ENCODE measurements around the gene CHI3L2.

The CHI3L2 gene

DNA sequence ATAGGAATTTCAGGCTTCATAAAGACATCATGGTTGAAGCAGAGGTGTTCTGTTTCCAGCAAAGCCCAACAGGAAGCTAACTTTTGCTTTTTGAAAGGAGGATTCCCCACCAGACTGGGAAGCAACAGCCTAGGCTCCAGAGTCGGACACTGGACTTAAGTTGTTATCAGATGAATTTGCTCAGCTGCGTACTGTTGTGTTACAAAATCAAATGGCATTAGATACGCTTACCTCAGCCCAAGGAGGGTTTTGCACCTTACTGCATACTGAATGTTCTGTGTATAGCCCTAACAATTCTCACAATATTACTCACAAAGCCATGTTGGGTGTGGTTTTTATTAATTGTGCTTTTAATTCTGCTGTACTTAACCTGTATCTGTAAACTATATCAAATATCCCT lies 62.6 kb downstream of the CHI3L2 start:
- no peak for DNase-seq (ENCODE audit: low read depth in 1 of 2, low spot score in 1 of 2)

DNA sequence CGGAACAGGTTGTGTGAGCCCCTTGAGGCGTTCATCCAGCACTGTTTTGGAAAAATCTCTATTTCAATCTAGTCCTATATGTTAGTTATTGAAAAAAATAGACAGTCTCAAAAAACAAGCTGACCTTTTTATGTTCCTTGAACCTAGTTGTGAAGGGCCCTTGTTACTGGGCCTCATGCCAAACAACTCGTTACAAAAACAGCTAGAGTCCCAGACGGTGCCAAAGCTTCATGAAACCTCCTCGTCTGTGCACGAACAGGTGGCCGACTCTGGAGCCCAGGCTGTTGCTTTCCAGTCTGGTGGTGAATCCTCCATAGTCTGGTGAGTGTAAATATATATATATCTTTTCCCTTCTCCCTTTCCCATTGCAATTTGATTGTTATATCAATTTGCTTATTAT lies 63.1 kb downstream of the CHI3L2 start, which contains the start of gene CHIA:
TSS of gene CHIA (plus strand) at position 222 of the 400 bp plus-strand sequence. CDS start 19,617 bp downstream, outside the sequence.
- DNase-seq (ENCODE audit: low read depth in 1 of 2, low spot score in 1 of 2), result no peak

All from activated T-helper 1 cell treated with anti-CD3 and anti-CD28 coated beads, Interleukin-2, amount 50 U/mL, for 16 hours (primary cell).